Neural crest cell (in vitro differentiated cells): ENCODE data around the gene LMO2. TPM values are rescaled to one million over a fixed set of nuclear protein-coding genes. Genes with fewer than 3 reads are reported as not detected.

ENCODE experiments used
- DNase-seq: peaks from one replicate; pipeline ENCODE4 v3.0.0; 2021; ENCODE audit warnings: low read depth, mixed read lengths, low spot score
- H3K27ac Mint-ChIP-seq: one replicate; pipeline ENCODE4 v1.8.0; 2021; ENCODE audit warnings: mild to moderate bottlenecking, mixed read lengths; ENCODE audit not compliant: unreplicated experiment
- H3K27me3 Mint-ChIP-seq: 2 replicates; pipeline ENCODE4 v1.8.0; 2021; ENCODE audit warnings: low read depth, mild to moderate bottlenecking, mixed read lengths
- H3K36me3 Mint-ChIP-seq: 2 replicates; pipeline ENCODE4 v1.8.0; 2021; ENCODE audit warnings: low read depth, mild to moderate bottlenecking, mixed read lengths
- H3K4me1 Mint-ChIP-seq: 2 replicates; pipeline ENCODE4 v1.8.0; 2021; ENCODE audit warnings: mixed read lengths
- H3K4me3 Mint-ChIP-seq: one replicate; pipeline ENCODE4 v1.8.0; 2021; ENCODE audit warnings: mild to moderate bottlenecking, mixed read lengths
- H3K9me3 Mint-ChIP-seq: 2 replicates; pipeline ENCODE4 v1.8.0; 2021; ENCODE audit warnings: mixed read lengths
- CTCF ChIP-seq: fragments of 200-600 bp; sonication (generic); conservative IDR thresholded peaks from 2 replicates; pipeline ENCODE4 v1.5.0; 2021; ENCODE audit warnings: antibody characterized with exemption, mild to moderate bottlenecking
- total RNA-seq: library from RNA; stranded (reverse); gene quantifications from 2 replicates; pipeline ENCODE4 v1.2.1, GENCODE V29; 2021

Gene LMO2
- total RNA-seq, 1 donor from 2014 or later = 0.49 TPM

GRCh38 chr11:33910958-33911339, 19.1 kb upstream of the LMO2 start:
- Mint-ChIP-seq H3K36me3 (no peaks in the 10 kb centered on the region), H3K4me3 (no peak overlapping the region), H3K4me1 (peaks cover 32% of the 10 kb centered on the region), H3K27me3 (peaks cover 3% of the 10 kb centered on the region), H3K9me3 (peaks cover 6% of the 10 kb centered on the region), H3K27ac (no peak overlapping the region)
- no peak for TF ChIP-seq CTCF
- DNase-seq = no peak

DNA sequence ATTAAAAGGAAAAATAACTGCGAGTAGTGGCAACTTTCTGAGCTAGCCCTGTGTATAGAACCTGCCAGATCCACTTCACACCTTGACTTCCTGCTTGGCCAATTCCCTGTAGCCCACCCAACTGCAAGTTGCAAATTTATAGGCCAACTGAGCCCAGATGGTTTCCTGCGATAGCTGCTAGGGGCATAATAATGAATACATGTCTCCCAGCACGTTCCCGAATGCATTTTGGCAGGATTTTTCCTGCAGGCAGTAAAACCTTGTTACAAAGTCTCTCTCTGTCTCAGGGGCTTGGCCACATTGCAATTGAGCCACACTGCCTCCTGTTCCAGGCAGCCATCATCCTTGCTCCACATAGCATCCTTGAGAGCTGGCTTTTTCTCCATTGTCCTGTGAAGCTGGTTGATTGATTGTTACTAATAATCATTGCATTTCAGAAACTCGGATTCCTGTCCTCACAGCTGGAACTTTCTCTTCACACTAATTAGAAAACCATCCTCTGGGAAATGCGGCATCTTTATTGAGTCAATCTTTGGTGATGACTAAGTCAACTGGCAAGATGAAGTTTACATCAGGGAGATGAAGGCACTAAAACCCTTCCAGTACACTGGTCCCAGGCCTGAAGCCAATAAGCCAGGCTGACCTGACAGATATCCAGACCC, 18.6 kb upstream of the LMO2 start:
- Mint-ChIP-seq H3K27ac (peak overlapping the region; percentile 60), H3K9me3 (peaks cover 6% of the 10 kb centered on the region), H3K4me3 (no peak overlapping the region), H3K4me1 (peaks cover 32% of the 10 kb centered on the region), H3K36me3 (no peaks in the 10 kb centered on the region), H3K27me3 (no peaks in the 10 kb centered on the region)
- no peak for TF ChIP-seq CTCF
- no peak for DNase-seq

DNA sequence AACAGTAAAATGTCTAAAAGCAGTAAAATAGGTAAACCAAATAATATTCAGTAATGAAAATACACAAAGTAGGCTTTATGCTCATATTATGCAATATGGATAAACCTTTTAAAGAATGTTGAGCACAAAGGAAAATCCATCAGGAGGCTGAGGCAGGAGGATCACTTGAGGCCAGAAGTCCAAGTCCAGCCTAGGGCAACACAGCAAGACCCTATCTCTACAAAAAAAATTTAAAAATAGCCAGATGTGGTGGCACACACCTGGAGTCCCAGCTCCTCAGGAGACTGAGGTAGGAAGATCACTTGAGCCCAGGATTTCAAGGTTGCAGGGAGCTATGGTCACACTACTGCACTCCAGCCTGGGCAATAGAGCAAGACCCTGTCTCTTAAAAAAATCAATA, 17.7 kb upstream of the LMO2 start:
- no peaks in the 10 kb centered on the region for H3K27me3 Mint-ChIP-seq
- DNase-seq = no peak
- no peak overlapping the region for H3K27ac Mint-ChIP-seq
- H3K4me1 Mint-ChIP-seq = peaks cover 32% of the 10 kb centered on the region
- no peaks in the 10 kb centered on the region for H3K36me3 Mint-ChIP-seq
- peaks cover 6% of the 10 kb centered on the region for H3K9me3 Mint-ChIP-seq
- TF ChIP-seq CTCF = no peak
- H3K4me3 Mint-ChIP-seq = no peak overlapping the region

- H3K9me3 Mint-ChIP-seq = peaks cover 6% of the 10 kb centered on the region
- TF ChIP-seq CTCF = no peak
- H3K36me3 Mint-ChIP-seq = no peaks in the 10 kb centered on the region
- no peak overlapping the region for H3K4me3 Mint-ChIP-seq
- no peaks in the 10 kb centered on the region for H3K27me3 Mint-ChIP-seq
- no peak for DNase-seq
- H3K4me1 Mint-ChIP-seq = peaks cover 32% of the 10 kb centered on the region
- H3K27ac Mint-ChIP-seq = no peak overlapping the region
Observed at GRCh38 chr11:33909150-33909549, 17.3 kb upstream of the LMO2 start.

- no peak overlapping the region for H3K27ac Mint-ChIP-seq
- no peaks in the 10 kb centered on the region for H3K9me3 Mint-ChIP-seq
- no peaks in the 10 kb centered on the region for H3K36me3 Mint-ChIP-seq
- no peak for DNase-seq
- no peaks in the 10 kb centered on the region for H3K27me3 Mint-ChIP-seq
- no peak for TF ChIP-seq CTCF
- H3K4me1 Mint-ChIP-seq = peaks cover 30% of the 10 kb centered on the region
- H3K4me3 Mint-ChIP-seq = no peak overlapping the region
Observed at GRCh38 chr11:33907421-33907820, 15.5 kb upstream of the LMO2 start.
